B cell (primary cell): ENCODE data around the gene ATP8A2. TPM values are rescaled to one million over a fixed set of nuclear protein-coding genes. Genes with fewer than 3 reads are reported as not detected.

Experiments used
- ATAC-seq: fragments of 200-7000 bp; cut with Tn5 transposase; one replicate; pipeline ENCODE4 v1.10.0; 2021; ENCODE audit warnings: low read depth, mild to moderate bottlenecking, moderate number of reproducible peaks, moderate library complexity
- CTCF ChIA-PET: fragments of 350-600 bp; sonication (Branson Sonifier 250); formaldehyde crosslinking; loops from one replicate; lab custom pipeline; 2021; ENCODE audit warnings: antibody characterized with exemption, inconsistent platforms; lab: Charles Lee
- POLR2A ChIA-PET: fragments of 350-600 bp; sonication (Branson Sonifier 250); formaldehyde crosslinking; loops from one replicate; lab custom pipeline; 2021; ENCODE audit warnings: antibody characterized with exemption; lab: Charles Lee
- DNase-seq: peaks from one replicate; pipeline ENCODE4 v3.0.0; 2013
- H2AFZ ChIP-seq: 2 replicates; pipeline ENCODE4 v1.6.1; 2012; ENCODE audit warnings: mild to moderate bottlenecking, low read depth, low read length; ENCODE audit not compliant: insufficient read depth, poor library complexity, severe bottlenecking
- H3K27ac ChIP-seq, 2 donors: 1 replicate in 1 of 2; 2 replicates in 1 of 2; pipeline ENCODE4 v1.5.1; 2012 to 2013; ENCODE audit warnings: low read length in 2 of 2, mild to moderate bottlenecking in 2 of 2, moderate library complexity in 1 of 2
- H3K27me3 ChIP-seq, 4 experiments: fragments of 200-600 bp in 1 of 4; sonication (generic) in 1 of 4; replicated peaks in 1 of 4; 1 replicate in 2 of 4; 2 replicates in 2 of 4; pipeline versions ENCODE4 v1.6.1 to v1.7.0; 2013 to 2016; ENCODE audit warnings: low read length in 3 of 4, mild to moderate bottlenecking in 2 of 4, mixed read lengths in 1 of 4, moderate library complexity in 1 of 4; ENCODE audit not compliant: insufficient read depth in 4 of 4, control insufficient read depth in 3 of 4; ENCODE audit errors: control extremely low read depth in 1 of 4
- H3K36me3 ChIP-seq, 2 experiments: replicated peaks in 1 of 2; 1 replicate in 1 of 2; 2 replicates in 1 of 2; pipeline versions ENCODE4 v1.6.1 to v1.7.1; 2013; ENCODE audit warnings: low read length in 1 of 2; ENCODE audit not compliant: insufficient read depth in 2 of 2, control insufficient read depth in 1 of 2; ENCODE audit errors: control extremely low read depth in 1 of 2, extremely low read depth in 1 of 2
- H3K4me1 ChIP-seq, 2 donors: fragments of 200-600 bp in 1 of 2; sonication (generic) in 1 of 2; 1 replicate in 1 of 2; 2 replicates in 1 of 2; pipeline versions ENCODE4 v1.5.1 to v1.6.1; 2013 to 2017; ENCODE audit warnings: low read length in 2 of 2; ENCODE audit not compliant: control insufficient read depth in 2 of 2, insufficient read depth in 2 of 2
- H3K4me2 ChIP-seq: replicated peaks from 2 replicates; pipeline ENCODE3; 2012; ENCODE audit warnings: mild to moderate bottlenecking, low read depth, low read length; ENCODE audit not compliant: poor library complexity, severe bottlenecking
- H3K4me3 ChIP-seq, 5 experiments: fragments of 200-600 bp in 1 of 5; sonication (generic) in 1 of 5; 1 replicate in 3 of 5; 2 replicates in 2 of 5; pipeline versions ENCODE4 v1.5.1 to v1.7.0; 2011 to 2016; ENCODE audit warnings: low read length in 4 of 5, mild to moderate bottlenecking in 4 of 5, low read depth in 2 of 5, control low read depth in 1 of 5, moderate library complexity in 1 of 5; ENCODE audit not compliant: insufficient read depth in 1 of 5; ENCODE audit errors: control extremely low read depth in 1 of 5, extremely low read depth in 1 of 5
- H3K79me2 ChIP-seq: fragments of 200-600 bp; sonication (generic); one replicate; pipeline ENCODE4 v1.6.0; 2016; ENCODE audit warnings: low read length; ENCODE audit not compliant: control insufficient read depth, insufficient read depth
- H3K9ac ChIP-seq: fragments of 200-600 bp; sonication (generic); 2 replicates; pipeline ENCODE4 v1.6.1; 2017; ENCODE audit warnings: mild to moderate bottlenecking, low read length, moderate library complexity
- H3K9me3 ChIP-seq, 3 donors: one replicate each; pipeline versions ENCODE4 v1.6.1 to v1.7.1; 2013; ENCODE audit warnings: low read length in 2 of 3; ENCODE audit not compliant: control insufficient read depth in 2 of 3, insufficient read depth in 1 of 3; ENCODE audit errors: control extremely low read depth in 1 of 3
- H4K20me1 ChIP-seq: 2 replicates; pipeline ENCODE4 v1.6.0; 2012; ENCODE audit warnings: mild to moderate bottlenecking, low read length; ENCODE audit not compliant: insufficient read depth, control insufficient read depth, poor library complexity, severe bottlenecking
- H3K27ac Mint-ChIP-seq: one replicate; pipeline ENCODE4 v1.8.0; 2021; ENCODE audit warnings: mixed read lengths
- H3K27me3 Mint-ChIP-seq: one replicate; pipeline ENCODE4 v1.8.0; 2021; ENCODE audit warnings: mixed read lengths
- H3K4me1 Mint-ChIP-seq: one replicate; pipeline ENCODE4 v1.8.0; 2021; ENCODE audit warnings: mixed read lengths
- H3K4me3 Mint-ChIP-seq: one replicate; pipeline ENCODE4 v1.8.0; 2021; ENCODE audit warnings: mixed read lengths
- H3K9me3 Mint-ChIP-seq: one replicate; pipeline ENCODE4 v1.8.0; 2022; ENCODE audit warnings: mixed read lengths; ENCODE audit not compliant: insufficient read depth
- EZH2 ChIP-seq: IDR thresholded peaks from 2 replicates; pipeline ENCODE4 v1.6.1; 2012; ENCODE audit warnings: borderline replicate concordance, low read depth, mild to moderate bottlenecking, moderate library complexity, low read length; ENCODE audit not compliant: insufficient read depth, poor library complexity, severe bottlenecking
- WGBS: methylation state at CpG from one replicate; pipeline ENCODE4 v1.1.5; 2013; ENCODE audit warnings: missing lambda C conversion rate; ENCODE audit not compliant: insufficient coverage; 5-methylcytosine and 5-hydroxymethylcytosine counted together
- intact Hi-C: fragments of 100-400 bp; cut with micrococcal nuclease; formaldehyde crosslinking; loops from one replicate; pipeline ENCODE4 v1.10.0; 2022
- polyA plus RNA-seq: library from polyadenylated mRNA; depleted of rRNA; stranded (reverse); fragments of >200 nt; gene quantifications from 2 replicates; pipeline ENCODE4 v1.2.3, GENCODE V29; 2012
- total RNA-seq, 2 donors: library from RNA; stranded (reverse); fragments of 120-200 nt in 1 of 2; gene quantifications; 1 replicate in 1 of 2; 2 replicates in 1 of 2; pipeline versions ENCODE4 v1.2.3 to v1.2.4, GENCODE V29; 2013 to 2022
- TF ChIP-seq, protein P1 (sequence below): fragments of 200-600 bp; IDR thresholded peaks from one replicate; pipeline ENCODE4 v1.8.0; 2022; ENCODE audit warnings: antibody characterized with exemption, mild to moderate bottlenecking

ATP8A2 gene
- total and polyA plus RNA-seq, 2 donors (not counting 1 experiment from before 2014, with no cell fraction given) = not detected

DNA sequence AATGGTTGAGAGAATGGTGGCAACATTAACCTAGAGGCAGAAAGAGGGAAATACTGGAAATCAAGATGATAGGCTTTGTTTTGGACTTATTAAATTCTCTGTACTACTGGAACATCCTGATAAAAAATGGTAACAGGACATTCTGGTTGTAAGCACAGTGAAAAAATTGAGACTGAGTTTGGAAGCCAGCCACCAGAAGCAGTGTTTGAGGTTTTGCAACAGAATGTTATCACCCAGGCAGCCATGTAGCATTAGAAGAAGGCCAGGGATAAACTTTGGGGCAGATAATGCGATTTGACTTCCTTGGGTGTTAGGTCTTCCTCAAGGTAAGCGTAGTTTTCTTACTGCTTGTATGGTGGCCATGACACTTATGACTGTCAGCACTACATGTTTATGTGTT lies 307.4 kb downstream of the ATP8A2 start:
- no peak overlapping the region for H3K9ac ChIP-seq
- 100% methylated on average over 1 of the region's 2 CpGs for WGBS
- Mint-ChIP-seq H3K4me3 (no peak overlapping the region), H3K9me3 (peaks cover 5% of the 10 kb centered on the region), H3K4me1 (no peaks in the 10 kb centered on the region), H3K27ac (no peak overlapping the region), H3K27me3 (peaks cover 4% of the 10 kb centered on the region)
- no peak overlapping the region for H3K4me2 ChIP-seq
- H4K20me1 ChIP-seq = no peaks in the 10 kb centered on the region
- DNase-seq (no peak), ATAC-seq (no peak)
- no peak for TF ChIP-seq EZH2
- TF ChIP-seq, protein P1, sequence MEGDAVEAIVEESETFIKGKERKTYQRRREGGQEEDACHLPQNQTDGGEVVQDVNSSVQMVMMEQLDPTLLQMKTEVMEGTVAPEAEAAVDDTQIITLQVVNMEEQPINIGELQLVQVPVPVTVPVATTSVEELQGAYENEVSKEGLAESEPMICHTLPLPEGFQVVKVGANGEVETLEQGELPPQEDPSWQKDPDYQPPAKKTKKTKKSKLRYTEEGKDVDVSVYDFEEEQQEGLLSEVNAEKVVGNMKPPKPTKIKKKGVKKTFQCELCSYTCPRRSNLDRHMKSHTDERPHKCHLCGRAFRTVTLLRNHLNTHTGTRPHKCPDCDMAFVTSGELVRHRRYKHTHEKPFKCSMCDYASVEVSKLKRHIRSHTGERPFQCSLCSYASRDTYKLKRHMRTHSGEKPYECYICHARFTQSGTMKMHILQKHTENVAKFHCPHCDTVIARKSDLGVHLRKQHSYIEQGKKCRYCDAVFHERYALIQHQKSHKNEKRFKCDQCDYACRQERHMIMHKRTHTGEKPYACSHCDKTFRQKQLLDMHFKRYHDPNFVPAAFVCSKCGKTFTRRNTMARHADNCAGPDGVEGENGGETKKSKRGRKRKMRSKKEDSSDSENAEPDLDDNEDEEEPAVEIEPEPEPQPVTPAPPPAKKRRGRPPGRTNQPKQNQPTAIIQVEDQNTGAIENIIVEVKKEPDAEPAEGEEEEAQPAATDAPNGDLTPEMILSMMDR = no peak
- H3K4me3 ChIP-seq = no peak overlapping the region
- no peak overlapping the region for H3K27ac ChIP-seq
- POLR2A ChIA-PET = no interaction called here
- H3K9me3 ChIP-seq = no peaks in the 10 kb centered on the region
- no peaks in the 10 kb centered on the region for H3K36me3 ChIP-seq
- no peaks in the 10 kb centered on the region for H3K27me3 ChIP-seq
- H3K4me1 ChIP-seq = no peaks in the 10 kb centered on the region
- no peaks in the 10 kb centered on the region for H3K79me2 ChIP-seq
- CTCF ChIA-PET = no interaction called here
- intact Hi-C loops = no loop called here
- H2AFZ ChIP-seq = no peak overlapping the region

DNA sequence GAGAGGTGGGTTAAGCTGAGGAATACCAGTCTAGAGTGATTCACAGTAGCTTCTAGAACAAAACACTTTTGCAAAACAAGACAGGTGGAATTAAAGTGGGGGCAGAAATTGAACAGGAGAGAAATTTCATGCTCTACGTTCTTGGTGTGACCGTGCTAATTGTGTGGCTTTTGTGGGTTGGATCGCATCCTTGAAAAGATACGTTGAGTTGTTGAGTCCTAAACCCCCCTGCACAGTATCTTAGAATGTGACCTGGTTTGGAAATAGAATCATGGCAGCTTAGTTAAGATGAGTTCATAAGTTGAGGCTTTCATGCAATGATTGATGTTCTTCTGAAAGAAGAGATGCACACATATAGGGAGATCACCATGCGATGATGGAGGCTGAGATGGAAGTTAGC lies 308.2 kb downstream of the ATP8A2 start:
- Histone ChIP-seq H2AFZ (no peak overlapping the region), H3K4me2 (no peak overlapping the region), H3K79me2 (no peaks in the 10 kb centered on the region), H3K27me3 (no peaks in the 10 kb centered on the region), H3K9ac (no peak overlapping the region), H3K4me1 (no peaks in the 10 kb centered on the region), H3K27ac (no peak overlapping the region), H3K36me3 (no peaks in the 10 kb centered on the region), H3K4me3 (no peak overlapping the region), H4K20me1 (no peaks in the 10 kb centered on the region), H3K9me3 (no peaks in the 10 kb centered on the region)
- Mint-ChIP-seq H3K27me3 (peaks cover 4% of the 10 kb centered on the region), H3K27ac (no peak overlapping the region), H3K4me3 (no peak overlapping the region), H3K9me3 (peaks cover 5% of the 10 kb centered on the region), H3K4me1 (no peaks in the 10 kb centered on the region)
- POLR2A ChIA-PET = no interaction called here
- DNase-seq (no peak), ATAC-seq (no peak)
- WGBS = 100% methylated on average over 1 of the region's 5 CpGs
- CTCF ChIA-PET = no interaction called here
- intact Hi-C loops = no loop called here
- TF ChIP-seq, protein P1 = no peak
- TF ChIP-seq EZH2 = no peak
